Breast epithelium (tissue), 4 donors: Measurements from ENCODE around the gene PLPP1. TPM values are rescaled to one million over a fixed set of nuclear protein-coding genes. Genes with fewer than 3 reads are reported as not detected.

Experiments used
- DNase-seq, 2 donors: peaks; one replicate each; pipeline ENCODE4 v3.0.0-alpha.2; 2019; ENCODE audit warnings: low spot score in 2 of 2
- H3K27ac ChIP-seq, 2 donors: fragments of 200-600 bp; sonication (generic) in 1 of 2; one replicate each; pipeline ENCODE4 v1.5.1; 2016 to 2019; ENCODE audit warnings: mild to moderate bottlenecking in 1 of 2
- H3K27me3 ChIP-seq, 2 donors: fragments of 200-600 bp; sonication (generic) in 1 of 2; one replicate each; pipeline versions ENCODE4 v1.5.1 to v1.6.0; 2017 to 2019; ENCODE audit warnings: control low read depth in 1 of 2, mild to moderate bottlenecking in 1 of 2
- H3K36me3 ChIP-seq: fragments of 200-600 bp; one replicate; pipeline ENCODE4 v1.5.1; 2019
- H3K4me1 ChIP-seq, 2 donors: fragments of 200-600 bp; sonication (generic); one replicate each; pipeline ENCODE4 v1.5.1; 2016 to 2019; ENCODE audit warnings: control low read depth in 1 of 2
- H3K4me3 ChIP-seq, 3 donors: fragments of 200-600 bp; sonication (generic); 1 replicate in 2 of 3; 2 replicates in 1 of 3; pipeline ENCODE4 v1.5.1; 2016 to 2019; ENCODE audit warnings: mild to moderate bottlenecking in 3 of 3, moderate library complexity in 2 of 3
- H3K9me3 ChIP-seq, 2 donors: fragments of 200-600 bp; sonication (generic) in 1 of 2; one replicate each; pipeline ENCODE4 v1.5.1; 2016 to 2019; ENCODE audit warnings: control low read depth in 1 of 2
- POLR2A ChIP-seq: fragments of 450-650 bp; IDR thresholded peaks from one replicate; pipeline ENCODE4 v1.6.1; 2016; ENCODE audit warnings: antibody characterized with exemption, mild to moderate bottlenecking, moderate library complexity
- POLR2AphosphoS5 ChIP-seq, 3 donors: sonication (generic); formaldehyde crosslinking; IDR thresholded peaks; one replicate each; pipeline ENCODE4 v1.6.1; 2017; ENCODE audit warnings: antibody characterized with exemption in 3 of 3
- intact Hi-C: fragments of 100-400 bp; cut with DNase I; formaldehyde crosslinking; loops from one replicate; pipeline ENCODE4 v1.15.1; 2023; ENCODE audit warnings: low total_unique reads
- total RNA-seq, 3 donors: library from RNA; depleted of rRNA; stranded (reverse); fragments of >200 nt; gene quantifications; one replicate each; pipeline ENCODE4 v1.1.0, GENCODE V29; 2016
- TF ChIP-seq, protein P1 (sequence below), 3 donors: fragments of 450-650 bp; IDR thresholded peaks; one replicate each; pipeline ENCODE4 v1.5.1; 2016 to 2017; ENCODE audit warnings: antibody characterized with exemption in 3 of 3, mild to moderate bottlenecking in 3 of 3, moderate library complexity in 3 of 3

Gene PLPP1
- total RNA-seq, 3 donors from 2014 or later = 177 to 339 (median 237) TPM

DNA sequence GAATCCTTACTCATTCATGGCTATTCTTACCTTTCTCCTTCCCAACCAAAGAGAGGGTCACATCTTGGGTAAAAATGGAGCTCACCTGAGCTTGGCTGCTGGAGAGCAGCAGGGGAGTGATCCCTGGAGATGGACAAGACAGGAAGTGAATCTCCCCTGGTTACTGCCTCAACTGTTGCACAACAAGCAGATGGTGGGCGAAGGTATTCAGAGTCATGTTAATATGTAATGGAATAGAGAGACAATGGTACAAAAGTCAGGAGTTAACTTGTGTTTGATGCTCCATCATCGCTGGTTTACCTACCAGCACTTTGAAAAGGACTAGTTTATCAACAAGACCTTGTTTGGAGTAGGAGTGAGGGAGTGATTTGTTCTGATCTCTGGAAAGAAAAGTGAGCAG lies 13.0 kb upstream of the PLPP1 start:
- no peaks in the 10 kb centered on the region for H3K36me3 ChIP-seq
- no peak for DNase-seq
- H3K9me3 ChIP-seq = no peaks in the 10 kb centered on the region
- TF ChIP-seq POLR2A = no peak
- no peak for TF ChIP-seq POLR2AphosphoS5 (IDR thresholded peaks at IDR 0.05)
- TF ChIP-seq, protein P1, sequence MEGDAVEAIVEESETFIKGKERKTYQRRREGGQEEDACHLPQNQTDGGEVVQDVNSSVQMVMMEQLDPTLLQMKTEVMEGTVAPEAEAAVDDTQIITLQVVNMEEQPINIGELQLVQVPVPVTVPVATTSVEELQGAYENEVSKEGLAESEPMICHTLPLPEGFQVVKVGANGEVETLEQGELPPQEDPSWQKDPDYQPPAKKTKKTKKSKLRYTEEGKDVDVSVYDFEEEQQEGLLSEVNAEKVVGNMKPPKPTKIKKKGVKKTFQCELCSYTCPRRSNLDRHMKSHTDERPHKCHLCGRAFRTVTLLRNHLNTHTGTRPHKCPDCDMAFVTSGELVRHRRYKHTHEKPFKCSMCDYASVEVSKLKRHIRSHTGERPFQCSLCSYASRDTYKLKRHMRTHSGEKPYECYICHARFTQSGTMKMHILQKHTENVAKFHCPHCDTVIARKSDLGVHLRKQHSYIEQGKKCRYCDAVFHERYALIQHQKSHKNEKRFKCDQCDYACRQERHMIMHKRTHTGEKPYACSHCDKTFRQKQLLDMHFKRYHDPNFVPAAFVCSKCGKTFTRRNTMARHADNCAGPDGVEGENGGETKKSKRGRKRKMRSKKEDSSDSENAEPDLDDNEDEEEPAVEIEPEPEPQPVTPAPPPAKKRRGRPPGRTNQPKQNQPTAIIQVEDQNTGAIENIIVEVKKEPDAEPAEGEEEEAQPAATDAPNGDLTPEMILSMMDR (IDR thresholded peaks at IDR 0.05) = no peak
- H3K27me3 ChIP-seq = no peaks in the 10 kb centered on the region
- intact Hi-C loops = no loop called here
- no peaks in the 10 kb centered on the region for H3K4me1 ChIP-seq
- no peak overlapping the region for H3K4me3 ChIP-seq
- H3K27ac ChIP-seq = no peak overlapping the region

DNA sequence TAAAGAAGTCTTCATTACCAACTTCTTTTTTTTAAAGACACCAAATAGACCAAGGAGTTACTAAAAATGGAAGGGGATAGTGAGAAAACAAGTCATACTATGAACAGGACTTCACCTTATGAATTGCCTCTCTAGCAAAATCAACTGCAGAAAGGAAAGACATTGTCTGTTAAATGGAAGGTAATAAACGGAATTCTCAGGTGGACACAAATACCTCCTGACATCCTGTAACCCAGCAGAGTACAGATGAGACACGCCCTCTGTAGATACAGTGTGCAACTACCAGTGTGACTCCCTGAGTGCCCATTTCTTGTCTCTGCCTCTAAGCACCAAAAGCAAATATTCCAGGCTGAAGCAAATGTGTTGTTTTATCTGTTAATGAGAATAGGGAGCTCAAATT lies 12.2 kb upstream of the PLPP1 start:
- H3K27me3 ChIP-seq = no peaks in the 10 kb centered on the region
- intact Hi-C loops = no loop called here
- DNase-seq = no peak
- no peaks in the 10 kb centered on the region for H3K36me3 ChIP-seq
- H3K27ac ChIP-seq = no peak overlapping the region
- H3K4me1 ChIP-seq = no peaks in the 10 kb centered on the region
- TF ChIP-seq POLR2AphosphoS5 (IDR thresholded peaks at IDR 0.05) = no peak
- no peak for TF ChIP-seq POLR2A
- TF ChIP-seq, protein P1 (IDR thresholded peaks at IDR 0.05) = no peak
- no peaks in the 10 kb centered on the region for H3K9me3 ChIP-seq
- no peak overlapping the region for H3K4me3 ChIP-seq

DNA sequence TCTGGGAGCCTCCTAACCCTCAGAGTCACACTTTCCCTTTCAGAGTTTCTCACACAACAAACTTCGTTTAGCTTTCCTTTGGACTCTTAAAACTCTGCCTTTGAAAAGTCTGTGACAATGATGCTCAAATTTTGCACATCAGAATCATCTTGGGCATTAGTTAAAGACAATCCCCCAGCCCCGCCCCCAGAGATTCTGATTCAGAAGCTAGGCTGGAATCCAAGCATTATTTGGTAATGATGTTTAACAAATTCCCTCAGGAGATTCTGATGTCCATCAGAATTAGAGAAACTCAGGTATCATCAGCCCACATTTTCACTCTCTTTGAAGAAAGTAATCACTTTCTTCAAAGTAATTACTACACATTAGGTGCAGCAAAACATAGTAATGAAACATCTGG lies 9.6 kb upstream of the PLPP1 start:
- Histone ChIP-seq H3K4me3 (no peak overlapping the region), H3K27ac (no peak overlapping the region), H3K36me3 (no peaks in the 10 kb centered on the region), H3K9me3 (no peaks in the 10 kb centered on the region), H3K4me1 (no peaks in the 10 kb centered on the region), H3K27me3 (no peaks in the 10 kb centered on the region)
- intact Hi-C loops = no loop called here
- TF ChIP-seq, protein P1 (IDR thresholded peaks at IDR 0.05) = no peak
- no peak for TF ChIP-seq POLR2AphosphoS5 (IDR thresholded peaks at IDR 0.05)
- no peak for TF ChIP-seq POLR2A
- DNase-seq = no peak

GRCh38 chr5:55541056-55541635 lies 6.4 kb upstream of the PLPP1 start:
- H3K27me3 ChIP-seq = no peaks in the 10 kb centered on the region
- H3K4me3 ChIP-seq = no peak overlapping the region
- intact Hi-C loops = no loop called here
- H3K4me1 ChIP-seq = no peaks in the 10 kb centered on the region
- H3K27ac ChIP-seq = no peak overlapping the region
- no peaks in the 10 kb centered on the region for H3K9me3 ChIP-seq
- TF ChIP-seq, protein P1 (IDR thresholded peaks at IDR 0.05) = no peak
- TF ChIP-seq POLR2AphosphoS5 (IDR thresholded peaks at IDR 0.05) = no peak
- TF ChIP-seq POLR2A = no peak
- H3K36me3 ChIP-seq = no peaks in the 10 kb centered on the region
- DNase-seq = no peak

DNA sequence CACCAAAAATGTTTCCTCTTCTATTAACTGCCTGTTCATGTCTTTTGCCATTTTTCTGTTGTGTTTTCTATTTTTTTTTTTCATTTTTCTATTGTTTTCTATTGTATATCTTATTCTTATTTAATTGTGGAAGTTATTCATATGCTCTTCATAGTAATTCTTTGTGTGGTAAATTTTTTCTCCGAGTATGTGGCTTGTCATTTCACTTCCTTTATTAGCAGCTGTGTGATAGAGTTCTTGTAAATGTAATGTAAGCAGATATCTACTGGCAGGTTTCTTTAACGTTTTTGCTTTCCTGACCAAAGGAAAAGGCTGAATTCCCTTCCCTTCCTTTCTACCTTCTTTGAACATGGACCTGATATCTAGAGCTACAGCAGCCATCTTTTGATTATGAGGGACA lies 5.8 kb upstream of the PLPP1 start:
- no peaks in the 10 kb centered on the region for H3K9me3 ChIP-seq
- TF ChIP-seq, protein P1 (IDR thresholded peaks at IDR 0.05) = no peak
- TF ChIP-seq POLR2A (no peak), POLR2AphosphoS5 (IDR thresholded peaks at IDR 0.05) (no peak)
- intact Hi-C loops = no loop called here

More for the DNA sequence above, 5.8 kb upstream of the PLPP1 start:
- H3K36me3 ChIP-seq = no peaks in the 10 kb centered on the region
- no peak overlapping the region for H3K27ac ChIP-seq
- H3K4me3 ChIP-seq = no peak overlapping the region
- no peaks in the 10 kb centered on the region for H3K27me3 ChIP-seq
- no peak for DNase-seq
- H3K4me1 ChIP-seq = no peaks in the 10 kb centered on the region
